Measurements from ENCODE around the gene ARPC1B. TPM values are rescaled to one million over a fixed set of nuclear protein-coding genes. Genes with fewer than 3 reads are reported as not detected.
A peak's percentile ranks its signal among the peaks of the same experiment; 100 is the strongest.
"Not testable (repeated sequence)": the region's sequence is repeated elsewhere in the genome, so short reads cannot be mapped to it uniquely, and the experiment has no call there.

The ARPC1B gene
- total RNA-seq, 2 donors from 2014 or later = 141 to 143 TPM

GRCh38 chr7:99429756-99430155 is 55.2 kb downstream of the ARPC1B start:
- TF ChIP-seq, protein P1, sequence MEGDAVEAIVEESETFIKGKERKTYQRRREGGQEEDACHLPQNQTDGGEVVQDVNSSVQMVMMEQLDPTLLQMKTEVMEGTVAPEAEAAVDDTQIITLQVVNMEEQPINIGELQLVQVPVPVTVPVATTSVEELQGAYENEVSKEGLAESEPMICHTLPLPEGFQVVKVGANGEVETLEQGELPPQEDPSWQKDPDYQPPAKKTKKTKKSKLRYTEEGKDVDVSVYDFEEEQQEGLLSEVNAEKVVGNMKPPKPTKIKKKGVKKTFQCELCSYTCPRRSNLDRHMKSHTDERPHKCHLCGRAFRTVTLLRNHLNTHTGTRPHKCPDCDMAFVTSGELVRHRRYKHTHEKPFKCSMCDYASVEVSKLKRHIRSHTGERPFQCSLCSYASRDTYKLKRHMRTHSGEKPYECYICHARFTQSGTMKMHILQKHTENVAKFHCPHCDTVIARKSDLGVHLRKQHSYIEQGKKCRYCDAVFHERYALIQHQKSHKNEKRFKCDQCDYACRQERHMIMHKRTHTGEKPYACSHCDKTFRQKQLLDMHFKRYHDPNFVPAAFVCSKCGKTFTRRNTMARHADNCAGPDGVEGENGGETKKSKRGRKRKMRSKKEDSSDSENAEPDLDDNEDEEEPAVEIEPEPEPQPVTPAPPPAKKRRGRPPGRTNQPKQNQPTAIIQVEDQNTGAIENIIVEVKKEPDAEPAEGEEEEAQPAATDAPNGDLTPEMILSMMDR (IDR thresholded peaks at IDR 0.05) = no peak
- intact Hi-C loops (cut with DNase I) = no loop called here
- Histone ChIP-seq H3K4me1 (no peaks in the 10 kb centered on the region), H3K27ac (no peak overlapping the region), H3K9ac (ENCODE audit: low read depth in 2 of 2, low read length in 2 of 2) (no peak overlapping the region), H3K4me3 (no peak overlapping the region), H3K36me3 (no peaks in the 10 kb centered on the region), H3K27me3 (no peaks in the 10 kb centered on the region), H3K9me3 (no peaks in the 10 kb centered on the region)
- DNase-seq = no peak

- H3K4me3 ChIP-seq; H3K4me1 ChIP-seq; H3K27ac ChIP-seq; intact Hi-C loops (cut with DNase I); H3K27me3 ChIP-seq; H3K36me3 ChIP-seq; H3K9me3 ChIP-seq; H3K9ac ChIP-seq (ENCODE audit: low read depth in 2 of 2, low read length in 2 of 2); DNase-seq: not testable (repeated sequence)
These were observed 57.4 kb downstream of the ARPC1B start for GRCh38 chr7:99431756-99432540.

DNA sequence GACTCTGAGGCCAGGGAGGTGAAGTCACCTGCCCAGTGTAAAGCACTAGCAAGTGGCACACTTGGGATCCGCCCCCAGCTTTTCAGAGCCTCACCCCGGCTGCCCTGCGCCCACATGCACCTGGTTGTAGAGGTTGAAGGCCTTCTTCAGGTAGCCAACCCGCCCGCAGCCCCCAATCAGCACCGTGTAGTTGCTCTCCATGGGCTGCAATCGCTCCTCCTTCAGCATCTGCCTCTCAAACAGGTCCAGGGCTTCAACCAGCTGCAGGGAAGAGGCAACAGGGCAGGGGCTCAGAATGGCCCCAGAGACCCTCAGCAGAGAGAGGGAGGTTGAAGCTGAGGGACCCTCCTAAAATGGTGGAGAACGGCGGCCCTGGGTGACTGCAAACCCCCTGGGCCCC is 58.6 kb downstream of the ARPC1B start:
- H3K9me3 ChIP-seq = no peaks in the 10 kb centered on the region
- H3K36me3 ChIP-seq = no peaks in the 10 kb centered on the region
- intact Hi-C loops (cut with DNase I) = no loop called here
- TF ChIP-seq, protein P1 (IDR thresholded peaks at IDR 0.05) = no peak
- H3K4me3 ChIP-seq = no peak overlapping the region
- DNase-seq = no peak
- H3K9ac ChIP-seq (ENCODE audit: low read depth in 2 of 2, low read length in 2 of 2) = no peak overlapping the region
- H3K27ac ChIP-seq = no peak overlapping the region
- H3K4me1 ChIP-seq = no peaks in the 10 kb centered on the region
- no peaks in the 10 kb centered on the region for H3K27me3 ChIP-seq

- no peak for DNase-seq
- Histone ChIP-seq H3K4me3 (peak overlapping the region; percentile 100), H3K9ac (ENCODE audit: low read depth in 2 of 2, low read length in 2 of 2) (peak overlapping the region; percentile 76 to 91)
These were observed 63.5 kb downstream of the ARPC1B start for GRCh38 chr7:99437946-99438572.

GRCh38 chr7:99438573-99439480 is 64.3 kb downstream of the ARPC1B start, which contains the start of the genes CPSF4 and PTCD1:
Gene CPSF4 (plus strand): TSS chr7:99438943. CDS start chr7:99439083, 140 bp downstream.
Gene PTCD1 (minus strand): TSS chr7:99438798. CDS start chr7:99435242, 3,556 bp downstream.
- peak within 1 kb of the TSS; percentile 84 for H3K27ac ChIP-seq
- H3K4me1 ChIP-seq = peaks cover 7% of the 10 kb centered on the region
- peak; percentile 97 for DNase-seq
- H3K36me3 ChIP-seq = no peaks in the 10 kb centered on the region
- H3K4me3 ChIP-seq = peak within 1 kb of the TSS; percentile 100
- intact Hi-C loops (cut with DNase I) = no loop called here
- H3K9ac ChIP-seq (ENCODE audit: low read depth in 2 of 2, low read length in 2 of 2) = peak within 1 kb of the TSS; percentile 90 to 91
- TF ChIP-seq, protein P1 (IDR thresholded peaks at IDR 0.05) = no peak
- H3K27me3 ChIP-seq = no peaks in the 10 kb centered on the region
- H3K9me3 ChIP-seq = no peaks in the 10 kb centered on the region

More at GRCh38 chr7:99437946-99438572, 63.5 kb downstream of the ARPC1B start:
- Histone ChIP-seq H3K27ac (peak overlapping the region; percentile 84), H3K4me1 (peaks cover 7% of the 10 kb centered on the region), H3K9me3 (no peaks in the 10 kb centered on the region), H3K36me3 (no peaks in the 10 kb centered on the region), H3K27me3 (no peaks in the 10 kb centered on the region)
- intact Hi-C loops (cut with DNase I) = no loop called here
- TF ChIP-seq, protein P1 (IDR thresholded peaks at IDR 0.05) = no peak

Data from colonic mucosa (tissue), 4 donors.